ENCODE measurements around the gene CDK5RAP1. TPM values are rescaled to one million over a fixed set of nuclear protein-coding genes. Genes with fewer than 3 reads are reported as not detected.

The CDK5RAP1 gene
- polyA plus RNA-seq, 1 experiment = 27.0 TPM

- DNase-seq (ENCODE audit: low read depth) = no peak
- H3K36me3 ChIP-seq (ENCODE audit: control insufficient read depth, insufficient read depth, low read length) = peaks cover 6% of the 10 kb centered on the region
- no peak overlapping the region for H3K4me3 ChIP-seq (ENCODE audit: low read depth, low read length)
- no peaks in the 10 kb centered on the region for H3K27me3 ChIP-seq (ENCODE audit: control insufficient read depth, insufficient read depth, low read length)
- ChIA-PET POLR2A (no interaction called here), CTCF (interaction anchor here (0.7 to 1.3 kb wide), 3 partner anchors 8 to 21 kb away, joined by 3 read pairs; no protein-coding TSS in a partner anchor)
- no peak for TF ChIP-seq CTCF (IDR thresholded peaks at IDR 0.05; ENCODE audit: insufficient read depth, low read depth, low read length)
These were observed 28.3 kb downstream of the CDK5RAP1 start for GRCh38 chr20:33372993-33373441.

- Histone ChIP-seq H3K36me3 (ENCODE audit: control insufficient read depth, insufficient read depth, low read length) (peaks cover 10% of the 10 kb centered on the region), H3K27me3 (ENCODE audit: control insufficient read depth, insufficient read depth, low read length) (no peaks in the 10 kb centered on the region), H3K4me3 (ENCODE audit: low read depth, low read length) (no peak overlapping the region)
- no peak for TF ChIP-seq CTCF (IDR thresholded peaks at IDR 0.05; ENCODE audit: insufficient read depth, low read depth, low read length)
- POLR2A ChIA-PET = no interaction called here
- CTCF ChIA-PET = no interaction called here
- no peak for DNase-seq (ENCODE audit: low read depth)
These were observed 31.0 kb downstream of the CDK5RAP1 start for GRCh38 chr20:33370291-33370690.

- TF ChIP-seq CTCF (IDR thresholded peaks at IDR 0.05; ENCODE audit: insufficient read depth, low read depth, low read length) = no peak
- no peaks in the 10 kb centered on the region for H3K27me3 ChIP-seq (ENCODE audit: control insufficient read depth, insufficient read depth, low read length)
- peaks cover 14% of the 10 kb centered on the region for H3K36me3 ChIP-seq (ENCODE audit: control insufficient read depth, insufficient read depth, low read length)
- H3K4me3 ChIP-seq (ENCODE audit: low read depth, low read length) = no peak overlapping the region
- no peak for DNase-seq (ENCODE audit: low read depth)
- ChIA-PET POLR2A (no interaction called here), CTCF (no interaction called here)
These were observed 38.4 kb downstream of the CDK5RAP1 start for GRCh38 chr20:33362898-33363297.

- no peaks in the 10 kb centered on the region for H3K27me3 ChIP-seq (ENCODE audit: control insufficient read depth, insufficient read depth, low read length)
- peaks cover 8% of the 10 kb centered on the region for H3K36me3 ChIP-seq (ENCODE audit: control insufficient read depth, insufficient read depth, low read length)
- no peak overlapping the region for H3K4me3 ChIP-seq (ENCODE audit: low read depth, low read length)
- no peak for DNase-seq (ENCODE audit: low read depth)
- POLR2A ChIA-PET = no interaction called here
- no peak for TF ChIP-seq CTCF (IDR thresholded peaks at IDR 0.05; ENCODE audit: insufficient read depth, low read depth, low read length)
- CTCF ChIA-PET = interaction anchor here (0.9 kb wide), 1 partner anchor 16 kb away, joined by 3 read pairs; no protein-coding TSS in a partner anchor
These were observed 41.7 kb downstream of the CDK5RAP1 start for GRCh38 chr20:33359399-33360261.

GRCh38 chr20:33353013-33353402, 48.3 kb downstream of the CDK5RAP1 start:
- Histone ChIP-seq H3K4me3 (ENCODE audit: low read depth, low read length) (no peak overlapping the region), H3K36me3 (ENCODE audit: control insufficient read depth, insufficient read depth, low read length) (no peaks in the 10 kb centered on the region), H3K27me3 (ENCODE audit: control insufficient read depth, insufficient read depth, low read length) (no peaks in the 10 kb centered on the region)
- no peak for TF ChIP-seq CTCF (IDR thresholded peaks at IDR 0.05; ENCODE audit: insufficient read depth, low read depth, low read length)
- CTCF ChIA-PET = no interaction called here
- DNase-seq (ENCODE audit: low read depth) = no peak
- POLR2A ChIA-PET = no interaction called here

Measured in BJ (cell line).